Measurements from ENCODE around the gene VAC14. TPM values are rescaled to one million over a fixed set of nuclear protein-coding genes. Genes with fewer than 3 reads are reported as not detected.
A peak's percentile ranks its signal among the peaks of the same experiment; 100 is the strongest.

VAC14 gene
- polyA plus RNA-seq, 4 donors, result 39.1 to 48.3 (median 39.5) TPM

- DNase-seq (ENCODE audit: low read depth in 4 of 4, low spot score in 3 of 4), result no peak
Measured at GRCh38 chr16:70766658-70767057, 34.3 kb downstream of the VAC14 start.

GRCh38 chr16:70766176-70766575 is 34.8 kb downstream of the VAC14 start:
- no peak for DNase-seq (ENCODE audit: low read depth in 4 of 4, low spot score in 3 of 4)

- no peak for DNase-seq (ENCODE audit: low read depth in 4 of 4, low spot score in 3 of 4)
Measured at GRCh38 chr16:70765491-70765890, 35.5 kb downstream of the VAC14 start.

- DNase-seq (ENCODE audit: low read depth in 4 of 4, low spot score in 3 of 4), result no peak
Measured at GRCh38 chr16:70764632-70765031, 36.3 kb downstream of the VAC14 start.

- no peak for DNase-seq (ENCODE audit: low read depth in 4 of 4, low spot score in 3 of 4)
Measured at GRCh38 chr16:70760221-70760620, 40.7 kb downstream of the VAC14 start.

GRCh38 chr16:70759666-70760065 is 41.3 kb downstream of the VAC14 start:
- DNase-seq (ENCODE audit: low read depth in 4 of 4, low spot score in 3 of 4), result no peak

GRCh38 chr16:70758786-70759185 is 42.2 kb downstream of the VAC14 start:
- DNase-seq (ENCODE audit: low read depth in 4 of 4, low spot score in 3 of 4), result no peak

GRCh38 chr16:70757183-70757582 is 43.8 kb downstream of the VAC14 start:
- DNase-seq (ENCODE audit: low read depth in 4 of 4, low spot score in 3 of 4), result no peak

GRCh38 chr16:70756071-70756470 is 44.9 kb downstream of the VAC14 start:
- DNase-seq (ENCODE audit: low read depth in 4 of 4, low spot score in 3 of 4), result no peak

GRCh38 chr16:70754851-70755600 is 45.9 kb downstream of the VAC14 start:
- DNase-seq (ENCODE audit: low read depth in 4 of 4, low spot score in 3 of 4), result no peak

GRCh38 chr16:70754371-70754770 is 46.6 kb downstream of the VAC14 start:
- DNase-seq (ENCODE audit: low read depth in 4 of 4, low spot score in 3 of 4), result no peak

GRCh38 chr16:70753694-70754325 is 47.1 kb downstream of the VAC14 start:
- DNase-seq (ENCODE audit: low read depth in 4 of 4, low spot score in 3 of 4), result no peak

GRCh38 chr16:70753228-70753627 is 47.7 kb downstream of the VAC14 start:
- DNase-seq (ENCODE audit: low read depth in 4 of 4, low spot score in 3 of 4), result no peak

GRCh38 chr16:70752426-70752825 is 48.5 kb downstream of the VAC14 start:
- no peak for DNase-seq (ENCODE audit: low read depth in 4 of 4, low spot score in 3 of 4)

- DNase-seq (ENCODE audit: low read depth in 4 of 4, low spot score in 3 of 4), result no peak
Measured at GRCh38 chr16:70751593-70751992, 49.4 kb downstream of the VAC14 start.

- DNase-seq (ENCODE audit: low read depth in 4 of 4, low spot score in 3 of 4), result peak in 1 of 4 donors; percentile 60
Measured at GRCh38 chr16:70750893-70751467, 50.0 kb downstream of the VAC14 start.

GRCh38 chr16:70749681-70750601 is 51.0 kb downstream of the VAC14 start:
- DNase-seq (ENCODE audit: low read depth in 4 of 4, low spot score in 3 of 4), result no peak

GRCh38 chr16:70749006-70749678 is 51.8 kb downstream of the VAC14 start:
- no peak for DNase-seq (ENCODE audit: low read depth in 4 of 4, low spot score in 3 of 4)

GRCh38 chr16:70747703-70748631 is 53.0 kb downstream of the VAC14 start:
- DNase-seq (ENCODE audit: low read depth in 4 of 4, low spot score in 3 of 4), result no peak
